SK-N-SH treated with all-trans-retinoic acid at 6 μM for 48 hours (cell line): ENCODE measurements around the gene SPAG9.

Source experiments
- ATAC-seq: fragments of 200-7000 bp; cut with Tn5 transposase; 3 replicates; pipeline ENCODE4 v1.9.1; 2020; ENCODE audit warnings: mild to moderate bottlenecking, moderate library complexity
- ARNTL ChIP-seq: fragments of 450-650 bp; formaldehyde crosslinking; IDR thresholded peaks from 2 replicates; pipeline ENCODE4 v1.5.0; 2020; ENCODE audit warnings: low read depth, mild to moderate bottlenecking, moderate library complexity, borderline replicate concordance
- BACH2 ChIP-seq: fragments of 250-450 bp; sonication (Bioruptor Pico); IDR thresholded peaks from 2 replicates; pipeline ENCODE4 v1.9.0; 2021; ENCODE audit warnings: mild to moderate bottlenecking, borderline replicate concordance
- CSRNP3 ChIP-seq: fragments of 250-450 bp; sonication (Bioruptor Pico); IDR thresholded peaks from 2 replicates; pipeline ENCODE4 v1.5.1; 2021; ENCODE audit warnings: mild to moderate bottlenecking, moderate library complexity
- ESRRG ChIP-seq: fragments of 250-450 bp; sonication (Bioruptor Pico); IDR thresholded peaks from 2 replicates; pipeline ENCODE4 v1.6.1; 2021; ENCODE audit warnings: mild to moderate bottlenecking
- GLIS3 ChIP-seq: fragments of 250-450 bp; sonication (Bioruptor Pico); IDR thresholded peaks from 2 replicates; pipeline ENCODE4 v1.5.0; 2020; ENCODE audit warnings: mild to moderate bottlenecking, moderate library complexity
- OSR1 ChIP-seq: fragments of 250-450 bp; sonication (Bioruptor Pico); IDR thresholded peaks from 2 replicates; pipeline ENCODE4 v1.8.0; 2022; ENCODE audit warnings: moderate library complexity, mild to moderate bottlenecking, inconsistent platforms
- PATZ1 ChIP-seq: fragments of 250-450 bp; sonication (Bioruptor Pico); IDR thresholded peaks from 2 replicates; pipeline ENCODE4 v1.8.0; 2020; ENCODE audit warnings: mild to moderate bottlenecking, moderate library complexity, borderline replicate concordance
- POU6F1 ChIP-seq: fragments of 250-450 bp; sonication (Bioruptor Pico); IDR thresholded peaks from 2 replicates; pipeline ENCODE4 v1.8.0; 2021; ENCODE audit warnings: low read depth, mild to moderate bottlenecking, moderate library complexity, borderline replicate concordance
- PPARA ChIP-seq: fragments of 250-450 bp; sonication (Bioruptor Pico); IDR thresholded peaks from 2 replicates; pipeline ENCODE4 v1.5.0; 2020; ENCODE audit warnings: mild to moderate bottlenecking, borderline replicate concordance
- RARB ChIP-seq: fragments of 250-450 bp; sonication (Bioruptor Pico); IDR thresholded peaks from 2 replicates; pipeline ENCODE4 v1.8.0; 2021; ENCODE audit warnings: mild to moderate bottlenecking, moderate library complexity
- SNAI2 ChIP-seq: fragments of 250-450 bp; sonication (Bioruptor Pico); IDR thresholded peaks from 2 replicates; pipeline ENCODE4 v1.5.0; 2020; ENCODE audit warnings: mild to moderate bottlenecking, moderate library complexity
- TCF4 ChIP-seq: fragments of 250-450 bp; sonication (Bioruptor Pico); IDR thresholded peaks from 2 replicates; pipeline ENCODE4 v1.8.0; 2021; ENCODE audit warnings: mild to moderate bottlenecking, moderate library complexity, borderline replicate concordance
- TSHZ2 ChIP-seq: fragments of 250-450 bp; sonication (Bioruptor Pico); IDR thresholded peaks from 2 replicates; pipeline ENCODE4 v1.5.0; 2020; ENCODE audit warnings: mild to moderate bottlenecking, moderate library complexity
- ZC3H10 ChIP-seq: fragments of 250-450 bp; sonication (Bioruptor Pico); IDR thresholded peaks from 2 replicates; pipeline ENCODE4 v1.5.1; 2021; ENCODE audit warnings: mild to moderate bottlenecking, moderate library complexity
- ZFP3 ChIP-seq: fragments of 250-450 bp; sonication (Bioruptor Pico); IDR thresholded peaks from 2 replicates; pipeline ENCODE4 v1.5.0; 2020; ENCODE audit warnings: mild to moderate bottlenecking, moderate library complexity
- ZFP30 ChIP-seq: fragments of 450-650 bp; formaldehyde crosslinking; IDR thresholded peaks from 2 replicates; pipeline ENCODE4 v1.5.0; 2022; ENCODE audit warnings: mild to moderate bottlenecking, moderate library complexity
- ZNF565 ChIP-seq: fragments of 450-650 bp; formaldehyde crosslinking; conservative IDR thresholded peaks from 2 replicates; pipeline ENCODE4 v1.5.0; 2020; ENCODE audit warnings: low read depth, mild to moderate bottlenecking, moderate library complexity
- ZNF70 ChIP-seq: fragments of 450-650 bp; formaldehyde crosslinking; IDR thresholded peaks from 2 replicates; pipeline ENCODE4 v1.5.0; 2020; ENCODE audit warnings: mild to moderate bottlenecking, moderate library complexity
- ZNF8 ChIP-seq: fragments of 450-650 bp; formaldehyde crosslinking; IDR thresholded peaks from 2 replicates; pipeline ENCODE4 v1.5.0; 2020; ENCODE audit warnings: mild to moderate bottlenecking, moderate library complexity

The SPAG9 gene

GRCh38 chr17:50976951-50977472, 143.7 kb downstream of the SPAG9 start:
- no peak for ATAC-seq
- TF ChIP-seq CSRNP3 (no peak), ARNTL (CRISPR knock-in tag) (no peak), ZNF8 (no peak), GLIS3 (no peak), ZNF565 (no peak), RARB (CRISPR knock-in tag) (no peak), PATZ1 (CRISPR knock-in tag) (no peak), POU6F1 (no peak), ZC3H10 (no peak), ZNF70 (CRISPR knock-in tag) (no peak)

GRCh38 chr17:50973557-50974494, 146.8 kb downstream of the SPAG9 start:
- ATAC-seq, result no peak
- no peak for TF ChIP-seq TCF4
- TF ChIP-seq PATZ1 (CRISPR knock-in tag), result no peak
- TF ChIP-seq ZFP30 (CRISPR knock-in tag), result no peak
- TF ChIP-seq GLIS3, result no peak
- TF ChIP-seq PPARA (CRISPR knock-in tag), result no peak
- no peak for TF ChIP-seq SNAI2 (CRISPR knock-in tag)
- TF ChIP-seq ESRRG (CRISPR knock-in tag), result no peak
- TF ChIP-seq ZNF8, result no peak
- TF ChIP-seq ZFP3, result no peak
- no peak for TF ChIP-seq BACH2 (CRISPR knock-in tag)

- ATAC-seq, result peak; percentile 29; the same call in 1 of the 3 replicates
- no peak for TF ChIP-seq PATZ1 (CRISPR knock-in tag)
- TF ChIP-seq TSHZ2 (CRISPR knock-in tag), result no peak
- TF ChIP-seq OSR1 (CRISPR knock-in tag), result no peak
Observed at GRCh38 chr17:50972577-50972976, 148.1 kb downstream of the SPAG9 start.
